ENCODE measurements around the gene THRB. TPM values are rescaled to one million over a fixed set of nuclear protein-coding genes. Genes with fewer than 3 reads are reported as not detected.
A peak's percentile ranks its signal among the peaks of the same experiment; 100 is the strongest.

The THRB gene
- total RNA-seq, 6 experiments from 2014 or later: 14.5 to 29.5 (median 17.3) TPM

GRCh38 chr3:24348348-24348747 lies 146.3 kb downstream of the THRB start:
- TF ChIP-seq POLR2A (IDR thresholded peaks at IDR 0.05) (no peak), CTCF (IDR thresholded peaks at IDR 0.05) (no peak)

GRCh38 chr3:24344784-24345439 lies 149.7 kb downstream of the THRB start:
- H3K4me1 ChIP-seq: peaks cover 0 to 31% (median 4%) of the 10 kb centered on the region in 4 donors
- H3K27ac ChIP-seq: peak overlapping the region in 2 of 3 donors; percentile 42 to 54
- H3K9me3 ChIP-seq: no peaks in the 10 kb centered on the region
- TF ChIP-seq POLR2A (IDR thresholded peaks at IDR 0.05) (no peak), CTCF (IDR thresholded peaks at IDR 0.05) (no peak)
- 20% methylated on average over 3 of the region's 3 CpGs for WGBS (ENCODE audit: insufficient coverage, low coverage, low lambda C conversion rate, missing lambda C conversion rate)
- peak in 1 of 3 donors; percentile 50 for DNase-seq
- no peaks in the 10 kb centered on the region for H3K27me3 ChIP-seq
- H3K36me3 ChIP-seq: no peaks in the 10 kb centered on the region
- ATAC-seq: peak; percentile 94 to 97 (median 96)
- intact Hi-C loops (cut with DNase I): no loop called here
- peak overlapping the region in 2 of 3 donors; percentile 17 to 25 for H3K4me3 ChIP-seq

More at GRCh38 chr3:24348348-24348747, 146.3 kb downstream of the THRB start:
- H3K27me3 ChIP-seq: no peaks in the 10 kb centered on the region
- H3K4me3 ChIP-seq: no peak overlapping the region
- peaks cover 0 to 36% (median 12%) of the 10 kb centered on the region in 4 donors for H3K4me1 ChIP-seq
- ATAC-seq (no peak), DNase-seq (no peak)
- no peak overlapping the region for H3K27ac ChIP-seq
- no peaks in the 10 kb centered on the region for H3K9me3 ChIP-seq
- no peaks in the 10 kb centered on the region for H3K36me3 ChIP-seq
- intact Hi-C loops (cut with DNase I): no loop called here
- 91% methylated on average over 4 of the region's 4 CpGs for WGBS (ENCODE audit: insufficient coverage, low coverage, low lambda C conversion rate, missing lambda C conversion rate)

- no peaks in the 10 kb centered on the region for H3K36me3 ChIP-seq
- ATAC-seq (no peak), DNase-seq (no peak)
- H3K27ac ChIP-seq: no peak overlapping the region
- 77% methylated on average over 3 of the region's 3 CpGs for WGBS (ENCODE audit: insufficient coverage, low coverage, low lambda C conversion rate, missing lambda C conversion rate)
- intact Hi-C loops (cut with DNase I): no loop called here
- peaks cover 0 to 48% (median 4%) of the 10 kb centered on the region in 4 donors for H3K4me1 ChIP-seq
- H3K27me3 ChIP-seq: no peaks in the 10 kb centered on the region
- TF ChIP-seq CTCF (IDR thresholded peaks at IDR 0.05) (no peak), POLR2A (IDR thresholded peaks at IDR 0.05) (no peak)
- H3K4me3 ChIP-seq: no peak overlapping the region
- H3K9me3 ChIP-seq: no peaks in the 10 kb centered on the region
These were observed 151.4 kb downstream of the THRB start for GRCh38 chr3:24343084-24343783.

- Histone ChIP-seq H3K36me3 (no peaks in the 10 kb centered on the region), H3K9me3 (no peaks in the 10 kb centered on the region), H3K27ac (no peak overlapping the region), H3K4me3 (no peak overlapping the region), H3K4me1 (peaks cover 0 to 52% (median 7%) of the 10 kb centered on the region in 4 donors), H3K27me3 (no peaks in the 10 kb centered on the region)
- ATAC-seq: no peak
- intact Hi-C loops (cut with DNase I): no loop called here
- 90% methylated on average over 4 of the region's 4 CpGs for WGBS (ENCODE audit: insufficient coverage, low coverage, low lambda C conversion rate, missing lambda C conversion rate)
- no peak for DNase-seq
- TF ChIP-seq CTCF (IDR thresholded peaks at IDR 0.05): no peak
- no peak for TF ChIP-seq POLR2A (IDR thresholded peaks at IDR 0.05)
These were observed 152.4 kb downstream of the THRB start for GRCh38 chr3:24342275-24342674.
